ENCODE data around the gene GIPC1. TPM values are rescaled to one million over a fixed set of nuclear protein-coding genes. Genes with fewer than 3 reads are reported as not detected.

Gene GIPC1
- total RNA-seq, 1 donor from 2014 or later = 45.5 TPM

- no peak for DNase-seq
- no peak overlapping the region for H3K4me3 ChIP-seq
- no peaks in the 10 kb centered on the region for H3K9me3 ChIP-seq (replicated peaks)
- H3K4me1 ChIP-seq = peaks cover 48% of the 10 kb centered on the region
- H3K27me3 ChIP-seq (ENCODE audit: low read depth) = no peaks in the 10 kb centered on the region
- H3K36me3 ChIP-seq = no peaks in the 10 kb centered on the region
- H3K27ac ChIP-seq (replicated peaks) = no peak overlapping the region
- no peak for TF ChIP-seq CTCF (IDR thresholded peaks at IDR 0.05; ENCODE audit: borderline replicate concordance)
- intact Hi-C loops (cut with micrococcal nuclease) = no loop called here
Observed at GRCh38 chr19:14540741-14541525, 45.0 kb upstream of the GIPC1 start.

GRCh38 chr19:14536926-14537692 lies 41.2 kb upstream of the GIPC1 start:
- TF ChIP-seq CTCF (IDR thresholded peaks at IDR 0.05; ENCODE audit: borderline replicate concordance) = no peak
- Histone ChIP-seq H3K27ac (replicated peaks) (peak overlapping the region; percentile 48), H3K36me3 (no peaks in the 10 kb centered on the region), H3K27me3 (ENCODE audit: low read depth) (no peaks in the 10 kb centered on the region), H3K9me3 (replicated peaks) (no peaks in the 10 kb centered on the region), H3K4me1 (peaks cover 32% of the 10 kb centered on the region), H3K4me3 (peak overlapping the region; percentile 57)
- intact Hi-C loops (cut with micrococcal nuclease) = no loop called here
- peak; percentile 72 for DNase-seq

- TF ChIP-seq CTCF (IDR thresholded peaks at IDR 0.05; ENCODE audit: borderline replicate concordance) = no peak
- peak overlapping the region; percentile 62 for H3K27ac ChIP-seq (replicated peaks)
- no peaks in the 10 kb centered on the region for H3K36me3 ChIP-seq
- DNase-seq = no peak
- H3K27me3 ChIP-seq (ENCODE audit: low read depth) = no peaks in the 10 kb centered on the region
- peaks cover 65% of the 10 kb centered on the region for H3K4me1 ChIP-seq
- no peak overlapping the region for H3K4me3 ChIP-seq
- no peaks in the 10 kb centered on the region for H3K9me3 ChIP-seq (replicated peaks)
- intact Hi-C loops (cut with micrococcal nuclease) = no loop called here
Observed at GRCh38 chr19:14533450-14533849, 37.5 kb upstream of the GIPC1 start.

GRCh38 chr19:14530506-14530905 lies 34.6 kb upstream of the GIPC1 start:
- H3K9me3 ChIP-seq (replicated peaks) = no peaks in the 10 kb centered on the region
- H3K4me1 ChIP-seq = peaks cover 49% of the 10 kb centered on the region
- peak overlapping the region; percentile 95 for H3K27ac ChIP-seq (replicated peaks)
- peak overlapping the region; percentile 82 for H3K4me3 ChIP-seq
- H3K36me3 ChIP-seq = no peaks in the 10 kb centered on the region
- TF ChIP-seq CTCF (IDR thresholded peaks at IDR 0.05; ENCODE audit: borderline replicate concordance) = no peak
- intact Hi-C loops (cut with micrococcal nuclease) = no loop called here
- no peak for DNase-seq
- H3K27me3 ChIP-seq (ENCODE audit: low read depth) = no peaks in the 10 kb centered on the region

- no peaks in the 10 kb centered on the region for H3K36me3 ChIP-seq
- peaks cover 49% of the 10 kb centered on the region for H3K4me1 ChIP-seq
- no peak for TF ChIP-seq CTCF (IDR thresholded peaks at IDR 0.05; ENCODE audit: borderline replicate concordance)
- H3K27ac ChIP-seq (replicated peaks) = peak overlapping the region; percentile 95
- no peaks in the 10 kb centered on the region for H3K27me3 ChIP-seq (ENCODE audit: low read depth)
- no peaks in the 10 kb centered on the region for H3K9me3 ChIP-seq (replicated peaks)
- DNase-seq = no peak
- H3K4me3 ChIP-seq = peak overlapping the region; percentile 82
- intact Hi-C loops (cut with micrococcal nuclease) = no loop called here
Observed at GRCh38 chr19:14530005-14530348, 34.0 kb upstream of the GIPC1 start.

Data from left ventricle myocardium inferior (tissue), 1 donor.